SW480 (cell line): ENCODE data around the gene COA8.

ENCODE experiments used
- DNase-seq: peaks from one replicate; pipeline ENCODE4 v3.0.0-alpha.2; 2016; ENCODE audit warnings: low spot score

Gene COA8

DNA sequence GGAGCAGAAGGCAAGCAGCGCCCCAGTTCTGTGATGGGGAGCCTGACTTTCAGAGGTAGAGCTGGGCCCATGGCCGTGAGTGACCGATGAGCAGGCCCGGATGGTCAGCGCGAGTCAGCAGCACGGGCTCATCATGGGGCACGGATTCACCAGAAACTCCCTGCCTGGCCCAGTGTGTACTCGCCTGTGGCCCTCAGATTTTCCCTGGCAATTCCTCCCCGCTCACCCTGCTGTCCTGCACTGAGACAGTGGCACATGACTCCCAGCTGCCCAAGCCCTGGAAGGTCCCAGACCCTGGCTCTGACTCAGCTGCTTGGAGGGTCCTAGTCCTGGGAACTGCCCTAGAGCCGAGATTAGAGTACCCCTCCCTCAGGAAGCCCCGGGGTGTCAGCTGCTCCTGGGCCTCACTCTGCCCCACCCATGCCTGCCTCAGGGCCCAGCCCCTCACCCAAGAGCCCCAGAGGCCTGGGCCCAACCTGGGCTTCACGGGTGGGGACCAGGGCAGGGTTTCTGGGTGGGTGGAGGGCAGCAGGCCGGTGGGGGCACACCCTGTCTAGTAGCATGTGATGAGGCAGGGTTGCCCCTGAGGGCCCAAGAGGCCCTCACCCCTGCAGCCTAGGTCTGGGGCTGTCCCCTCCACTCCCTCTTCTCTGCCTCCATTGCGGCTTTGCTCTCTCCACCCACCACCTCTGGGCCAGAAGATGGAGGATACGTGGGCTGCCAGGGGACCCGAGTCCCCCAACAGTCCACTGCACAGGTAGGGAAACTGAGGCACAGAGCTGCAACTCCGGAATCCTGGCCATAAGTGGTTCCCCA is 25.4 kb upstream of the COA8 start:
- no peak for DNase-seq

DNA sequence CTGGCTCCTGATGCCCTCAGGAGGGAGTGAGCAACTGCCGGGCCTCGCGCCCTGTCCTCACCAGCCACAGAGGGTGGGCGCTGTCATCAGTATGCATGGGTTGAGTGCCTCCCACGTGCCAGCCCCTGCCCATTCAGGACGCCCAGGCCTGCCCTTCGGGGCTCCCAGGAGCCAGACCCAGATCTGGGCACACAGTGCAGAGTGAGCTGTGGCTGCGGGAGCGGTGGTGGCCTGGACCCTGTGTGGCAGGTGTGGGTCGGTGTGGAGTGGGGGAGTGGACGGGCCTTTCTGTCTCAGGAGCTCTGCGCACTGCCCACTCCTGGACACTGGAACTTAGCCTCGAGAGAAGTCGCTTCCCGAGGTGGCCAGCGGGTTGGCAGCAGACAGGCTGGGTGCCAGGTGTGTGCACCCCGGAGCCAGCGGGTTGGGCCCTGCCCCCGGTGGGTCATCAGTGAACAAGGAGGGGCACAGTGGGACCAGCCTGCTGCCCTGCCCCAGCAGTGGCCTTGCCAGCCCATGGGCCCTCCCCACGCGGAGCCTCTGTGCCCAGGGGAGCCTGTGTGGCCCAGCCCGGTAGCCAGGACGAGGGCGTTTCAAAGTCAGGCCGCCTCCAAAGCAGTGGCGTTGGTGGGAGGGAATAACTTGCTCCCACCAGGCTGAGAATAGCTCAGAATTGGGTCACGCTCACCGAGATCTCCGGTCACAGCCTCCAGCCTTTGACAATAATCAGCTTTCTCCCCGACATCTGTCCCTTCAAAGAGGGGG is 24.3 kb upstream of the COA8 start:
- no peak for DNase-seq

GRCh38 chr14:103539056-103539825 is 23.5 kb upstream of the COA8 start:
- DNase-seq, result no peak

DNA sequence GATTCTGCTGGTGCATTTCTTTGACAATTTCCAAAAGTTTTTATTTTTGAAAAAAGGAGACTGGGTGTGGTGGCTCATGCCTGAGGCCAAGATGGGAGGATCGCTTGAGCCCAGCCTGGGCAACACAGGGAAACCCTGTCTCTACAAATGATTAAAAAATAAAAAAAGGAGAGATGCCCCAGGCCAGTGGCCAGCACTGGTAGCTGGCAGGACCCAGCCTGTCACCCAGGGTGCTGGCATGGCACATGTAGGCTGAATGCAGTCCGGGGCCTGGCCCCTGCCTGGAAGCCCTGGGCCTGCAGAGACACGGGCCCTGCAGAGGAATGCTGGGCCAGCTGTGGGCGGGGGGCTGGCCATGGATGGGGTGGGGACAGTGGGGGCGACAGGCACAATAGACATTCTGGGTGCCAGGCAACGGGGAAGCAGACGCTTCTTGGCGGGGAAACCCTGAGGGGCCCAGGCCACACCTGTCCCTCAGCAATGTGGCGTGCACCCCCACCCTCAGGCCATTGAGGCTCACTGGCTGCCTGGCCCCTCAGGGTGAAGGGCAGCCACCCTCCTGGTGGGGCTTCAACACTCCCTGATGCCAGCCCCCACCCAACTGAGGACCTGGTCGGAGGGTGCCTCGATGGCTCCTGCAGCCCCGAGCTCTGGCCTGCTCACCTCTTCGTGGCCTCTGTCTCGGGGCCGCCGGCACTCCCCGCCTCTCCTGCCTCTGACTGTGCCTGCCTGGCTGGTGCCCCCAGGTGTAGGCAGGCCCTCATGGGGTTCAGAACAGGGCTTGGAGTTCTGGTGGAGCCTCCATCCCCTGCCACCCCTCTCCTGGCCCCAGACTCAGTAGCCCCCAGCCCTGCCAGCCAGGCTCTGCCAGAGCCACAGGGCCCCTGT is 21.7 kb upstream of the COA8 start:
- no peak for DNase-seq

DNA sequence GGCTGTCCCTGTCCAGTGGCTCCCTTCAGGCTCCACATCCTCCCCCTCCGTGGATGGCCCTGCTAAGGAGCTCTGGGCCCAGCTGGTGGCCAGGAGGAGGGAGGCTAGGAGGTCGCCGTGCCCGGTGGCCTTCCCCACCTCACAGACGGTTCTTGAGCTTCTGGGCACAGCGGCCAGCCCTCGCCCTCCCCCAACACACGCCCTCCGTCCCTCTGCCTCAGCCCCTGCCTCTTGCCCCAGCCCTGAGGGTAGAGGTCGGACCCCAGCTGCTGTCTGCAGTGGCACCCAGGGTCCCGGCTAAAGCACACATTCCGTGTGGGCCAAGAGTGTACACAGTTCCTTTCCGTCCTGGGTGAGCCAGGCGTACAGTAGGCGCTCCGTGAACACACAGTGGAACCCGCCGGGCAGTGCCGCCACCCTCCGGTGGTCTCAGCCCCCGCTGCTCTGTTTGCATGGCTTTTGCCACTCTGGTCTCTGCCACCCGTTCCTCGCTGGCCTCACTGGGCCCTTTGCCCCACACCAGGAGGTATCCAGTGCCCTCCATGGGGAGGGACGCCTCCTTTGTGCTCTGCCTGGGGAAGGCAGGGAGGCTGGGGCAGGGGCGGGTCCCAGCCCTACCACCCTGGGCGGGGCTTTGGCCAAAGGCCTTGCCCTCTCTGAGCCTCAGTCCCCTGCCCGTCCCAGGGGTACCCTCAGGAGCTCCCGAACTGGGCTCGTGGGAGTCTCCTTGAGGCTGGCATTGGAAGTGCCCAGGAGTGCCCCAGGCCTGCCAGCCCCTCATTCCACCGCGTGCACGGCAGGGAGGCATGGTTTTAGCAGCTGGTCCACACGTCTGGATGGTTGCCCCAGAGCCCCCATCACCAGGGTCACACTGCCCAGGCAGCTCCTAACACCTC is 20.8 kb upstream of the COA8 start:
- no peak for DNase-seq

DNA sequence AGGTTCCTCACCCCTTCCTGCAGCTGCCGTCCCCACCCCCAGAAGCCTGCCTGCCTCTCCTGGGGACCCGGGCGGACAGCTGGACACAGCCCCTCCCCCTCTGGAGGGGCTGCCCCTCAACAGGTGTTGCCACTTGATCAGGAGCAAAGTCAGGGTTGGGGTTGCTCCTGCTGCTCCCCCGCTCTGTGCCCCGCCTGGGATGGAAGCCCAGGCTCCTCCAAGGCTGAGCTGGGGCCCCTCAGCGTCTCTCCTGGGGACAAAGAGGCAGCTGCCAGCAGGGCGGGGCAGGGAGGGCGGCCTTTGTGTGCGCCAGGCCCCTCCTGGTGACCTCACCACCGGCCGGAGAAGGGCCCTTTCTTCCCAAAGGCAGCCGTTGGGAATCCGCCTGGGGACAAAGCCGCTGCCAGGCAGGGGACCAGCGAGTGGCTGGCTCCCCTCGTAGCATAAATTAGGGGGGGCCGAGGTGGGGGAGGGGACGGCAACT is 20.1 kb upstream of the COA8 start:
- DNase-seq, result no peak

GRCh38 chr14:103543140-103543539 is 19.6 kb upstream of the COA8 start:
- DNase-seq, result no peak

DNA sequence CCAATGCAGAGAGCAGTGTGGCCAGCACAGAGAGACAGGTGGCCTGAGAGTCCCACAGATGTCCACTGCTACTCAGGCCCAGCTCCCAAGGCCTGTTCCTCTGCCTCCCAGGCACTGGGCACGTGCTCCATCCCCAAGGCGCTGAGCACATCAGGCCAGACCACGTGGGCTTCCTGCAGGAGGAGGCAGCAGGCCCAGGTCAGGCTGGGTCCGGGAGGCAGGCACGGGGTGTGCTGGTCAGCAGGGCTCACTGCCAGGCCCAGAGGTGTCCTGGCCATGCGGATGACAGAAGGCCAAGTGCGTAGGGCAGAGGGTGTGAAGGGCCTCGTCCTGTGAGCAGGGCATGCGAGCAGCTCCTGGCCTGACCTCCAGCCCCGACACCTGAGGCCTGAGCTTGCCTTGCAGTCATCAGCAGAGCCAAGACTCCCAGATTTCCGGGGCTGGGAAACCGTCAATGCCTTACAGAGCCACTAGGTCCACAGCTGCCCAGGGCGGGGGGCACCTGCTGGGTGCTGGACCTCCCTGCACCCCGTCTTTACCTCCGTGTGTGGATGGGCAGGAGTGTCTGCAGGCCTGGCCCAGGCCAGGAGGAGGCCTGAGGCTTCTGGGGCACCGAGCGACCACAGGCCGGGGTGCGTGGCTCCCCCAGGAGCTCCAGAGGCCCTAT is 18.9 kb upstream of the COA8 start:
- DNase-seq, result no peak

- no peak for DNase-seq
Measured at GRCh38 chr14:103544388-103545218, 18.2 kb upstream of the COA8 start.

DNA sequence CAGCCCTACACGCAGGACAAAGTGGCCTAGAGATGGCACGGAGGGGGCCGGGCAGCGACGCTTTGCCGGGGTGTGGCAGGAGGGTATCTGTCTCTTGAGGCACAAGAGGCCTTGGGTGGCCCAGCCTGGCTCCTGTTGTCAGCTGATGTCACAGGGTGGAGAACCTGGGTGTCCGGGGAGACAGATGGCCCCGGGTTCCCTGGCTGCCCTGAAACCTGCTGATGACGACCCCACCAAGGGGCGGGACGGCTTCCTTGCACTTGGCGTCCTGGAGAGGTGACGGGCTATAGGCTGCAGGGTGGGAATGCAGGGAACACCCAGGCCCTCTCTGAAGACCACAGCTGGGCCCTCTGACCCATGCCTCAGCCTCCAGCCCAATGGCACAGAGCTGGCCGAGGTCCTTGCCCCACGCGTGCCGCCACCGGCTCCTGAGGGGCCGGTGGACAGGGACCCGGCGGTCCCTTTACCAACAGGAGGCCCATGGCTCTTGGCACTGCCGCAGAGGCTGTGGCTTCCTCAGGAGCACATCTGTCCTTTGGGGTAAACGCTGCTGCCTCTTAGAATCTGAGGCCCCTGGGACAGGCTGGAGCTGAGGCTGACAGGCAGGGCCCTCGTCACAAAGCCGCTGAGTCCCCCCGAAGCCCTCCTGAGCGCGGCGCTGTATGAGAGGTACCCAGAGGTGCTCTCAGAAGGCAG is 17.4 kb upstream of the COA8 start:
- DNase-seq, result no peak

DNA sequence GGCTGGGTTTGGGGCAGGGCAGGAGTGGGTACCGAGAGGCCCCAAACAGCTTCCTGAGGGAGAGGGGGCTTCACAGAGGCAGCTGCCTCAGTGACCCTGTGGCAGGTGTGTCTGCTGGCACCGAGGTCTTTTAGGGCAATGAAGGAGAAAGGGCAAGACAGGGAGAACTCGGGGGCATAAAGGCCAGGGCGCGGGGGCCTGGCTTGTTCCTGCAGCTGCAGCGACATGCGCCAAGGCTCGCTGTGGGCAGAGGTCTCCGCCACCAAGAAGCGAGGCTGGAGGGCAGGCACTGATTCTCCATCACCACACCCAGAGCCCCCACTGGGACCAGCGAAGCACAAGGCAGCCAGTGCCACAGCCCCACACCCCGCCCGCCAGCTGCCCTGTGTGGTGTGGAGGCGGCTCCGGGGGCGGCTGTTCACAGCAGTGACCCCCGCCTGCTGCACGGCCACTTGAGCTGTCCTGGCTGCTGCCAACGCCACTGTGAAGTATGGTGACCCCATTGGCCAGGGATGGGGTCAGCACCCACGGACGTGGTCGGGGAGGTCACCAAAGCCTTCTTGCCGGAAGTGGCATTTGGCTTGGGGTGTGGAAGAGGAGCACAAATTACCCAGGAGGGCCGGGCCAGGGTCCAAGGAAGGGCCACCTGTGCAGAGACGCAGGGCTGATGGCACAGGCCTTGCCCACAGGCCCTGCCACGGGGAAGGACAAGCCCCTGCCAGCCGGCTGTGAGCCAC is 16.7 kb upstream of the COA8 start:
- no peak for DNase-seq

DNA sequence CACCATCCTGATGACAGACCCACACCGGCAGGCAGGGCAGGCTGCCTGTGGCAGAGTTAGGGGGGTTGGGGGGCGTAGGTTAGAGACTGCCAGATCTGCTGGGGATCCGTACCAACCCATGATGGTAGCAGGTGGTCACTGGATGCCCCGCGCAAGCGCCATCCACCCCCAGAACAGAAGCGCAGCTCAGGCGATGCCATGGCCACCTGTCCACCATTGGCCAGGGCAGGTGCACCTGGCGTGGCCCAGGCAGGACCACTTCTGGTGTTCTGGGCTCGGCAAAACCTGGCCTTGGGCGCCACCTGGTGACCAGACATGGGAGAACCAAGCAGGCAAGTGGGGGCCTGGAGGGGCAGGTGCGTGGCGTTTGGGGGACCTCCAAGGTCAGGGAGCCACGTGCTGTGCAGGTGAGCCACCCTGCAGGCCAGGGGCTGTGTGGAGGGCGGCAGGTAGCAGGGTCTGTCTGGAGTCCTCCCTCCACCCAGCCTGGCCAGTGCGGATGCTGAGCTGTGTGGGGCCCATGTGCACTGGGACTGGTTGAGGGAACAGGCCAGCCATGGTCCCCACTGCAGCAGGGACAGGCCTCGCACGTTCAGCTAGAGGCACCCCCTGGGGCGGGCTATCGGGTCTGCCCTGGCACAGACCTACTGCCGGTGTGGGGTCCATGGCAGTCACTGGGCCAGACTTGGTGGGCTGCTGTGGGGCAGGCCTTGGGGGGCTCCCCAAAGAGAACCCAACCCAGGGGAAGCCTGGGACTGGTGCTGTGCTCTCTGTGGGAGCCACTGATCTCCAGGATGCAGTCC is 15.9 kb upstream of the COA8 start:
- peak; percentile 66 for DNase-seq

GRCh38 chr14:103547455-103547940 is 15.3 kb upstream of the COA8 start:
- DNase-seq, result no peak

GRCh38 chr14:103547941-103548462 is 14.8 kb upstream of the COA8 start:
- DNase-seq, result no peak

DNA sequence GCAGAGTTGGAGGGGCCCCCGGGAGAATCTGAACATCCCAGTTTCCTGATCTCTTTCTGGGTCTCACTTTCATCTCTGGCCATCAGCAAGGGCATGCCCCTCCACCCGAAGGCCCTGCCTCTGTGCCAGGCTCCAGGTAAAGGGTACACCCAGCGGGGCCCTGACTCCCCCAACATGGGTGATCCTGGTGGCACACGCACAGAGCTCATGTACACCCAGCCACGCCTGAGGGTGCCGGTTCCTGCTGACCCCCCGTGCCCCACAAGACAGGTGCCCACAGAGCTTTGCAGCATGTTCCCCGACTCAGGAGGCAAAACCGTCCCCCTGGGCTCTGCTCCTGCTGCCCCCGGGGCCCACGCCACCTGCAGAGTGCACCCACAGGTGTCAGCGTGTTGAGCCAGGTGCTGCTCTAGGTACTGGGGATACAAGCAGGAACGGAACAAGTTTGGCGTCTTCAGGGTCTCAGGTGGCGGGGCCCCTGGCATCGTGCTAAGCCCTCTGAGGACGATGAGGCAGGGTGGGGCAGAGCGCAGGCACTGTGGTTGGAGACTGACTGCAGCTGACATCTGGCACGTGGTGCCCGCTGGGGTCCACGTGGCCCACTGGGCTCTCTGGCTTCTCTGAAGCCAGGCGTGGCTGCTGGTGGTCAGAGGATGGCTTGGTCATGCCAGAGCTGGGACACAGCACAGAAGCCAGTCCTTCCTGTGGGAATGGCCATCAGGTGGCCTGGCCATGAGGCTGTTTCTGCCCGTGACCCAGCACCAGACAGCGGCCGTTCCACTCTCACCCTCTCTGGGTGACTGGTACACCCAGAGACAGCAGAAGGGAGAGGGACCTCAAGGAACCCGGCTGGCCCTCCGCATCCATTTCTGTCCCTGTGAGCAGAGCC is 14.1 kb upstream of the COA8 start:
- DNase-seq, result no peak
